Choroid plexus epithelial cell (primary cell): ENCODE data around the gene TGM1.

ENCODE experiments used
- DNase-seq: peaks from one replicate; pipeline ENCODE4 v3.0.0-alpha.2; 2010; ENCODE audit warnings: low read depth
- H3K4me3 ChIP-seq: 2 replicates; pipeline ENCODE4 v1.5.1; 2011; ENCODE audit warnings: low read depth, mild to moderate bottlenecking, control low read depth, low read length, moderate library complexity
- TF ChIP-seq, protein P1 (sequence below): conservative IDR thresholded peaks from 2 replicates; pipeline ENCODE4 v1.5.1; 2011; ENCODE audit warnings: low read depth, mild to moderate bottlenecking, control low read depth, inconsistent platforms, low read length, moderate library complexity

Gene TGM1

DNA sequence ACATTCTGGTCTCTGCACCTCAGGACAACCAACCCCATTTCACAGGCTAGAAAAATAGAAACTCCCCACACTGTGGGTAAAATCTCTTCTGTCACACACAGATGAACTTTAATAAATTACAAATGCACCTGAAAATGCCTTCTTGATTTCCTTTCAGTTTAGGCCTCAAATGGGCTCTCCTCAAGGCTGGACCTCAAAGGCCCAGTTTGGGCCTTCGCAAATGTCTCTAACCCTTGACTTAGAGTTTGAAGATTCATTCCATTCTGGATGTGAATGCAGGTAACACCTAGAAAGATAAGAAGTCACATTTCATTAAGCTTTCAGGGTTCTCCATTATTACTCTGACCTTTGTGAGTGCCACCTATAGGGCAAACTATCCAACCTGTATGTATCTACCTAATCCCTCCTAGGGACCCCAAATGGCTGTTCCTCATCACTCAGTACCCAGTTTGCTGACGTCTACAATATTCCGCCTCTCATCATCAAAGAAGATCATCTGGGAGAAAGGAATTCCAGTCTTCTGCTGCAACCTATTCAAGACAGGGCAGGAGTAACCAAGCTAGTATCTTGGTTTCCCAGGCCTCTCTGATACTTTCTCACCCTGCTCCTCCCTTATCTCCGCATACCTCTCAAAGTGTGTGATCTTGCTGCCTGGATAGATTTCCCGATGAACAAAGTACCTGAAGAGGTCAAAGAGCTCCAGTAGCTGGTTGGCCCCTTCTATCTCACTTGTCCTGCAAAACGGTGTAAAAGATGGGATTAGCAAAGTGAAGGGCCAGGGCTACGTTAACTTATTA, 48.9 kb downstream of the TGM1 start:
- peak overlapping the region; percentile 94 for H3K4me3 ChIP-seq
- no peak for DNase-seq
- TF ChIP-seq, protein P1, sequence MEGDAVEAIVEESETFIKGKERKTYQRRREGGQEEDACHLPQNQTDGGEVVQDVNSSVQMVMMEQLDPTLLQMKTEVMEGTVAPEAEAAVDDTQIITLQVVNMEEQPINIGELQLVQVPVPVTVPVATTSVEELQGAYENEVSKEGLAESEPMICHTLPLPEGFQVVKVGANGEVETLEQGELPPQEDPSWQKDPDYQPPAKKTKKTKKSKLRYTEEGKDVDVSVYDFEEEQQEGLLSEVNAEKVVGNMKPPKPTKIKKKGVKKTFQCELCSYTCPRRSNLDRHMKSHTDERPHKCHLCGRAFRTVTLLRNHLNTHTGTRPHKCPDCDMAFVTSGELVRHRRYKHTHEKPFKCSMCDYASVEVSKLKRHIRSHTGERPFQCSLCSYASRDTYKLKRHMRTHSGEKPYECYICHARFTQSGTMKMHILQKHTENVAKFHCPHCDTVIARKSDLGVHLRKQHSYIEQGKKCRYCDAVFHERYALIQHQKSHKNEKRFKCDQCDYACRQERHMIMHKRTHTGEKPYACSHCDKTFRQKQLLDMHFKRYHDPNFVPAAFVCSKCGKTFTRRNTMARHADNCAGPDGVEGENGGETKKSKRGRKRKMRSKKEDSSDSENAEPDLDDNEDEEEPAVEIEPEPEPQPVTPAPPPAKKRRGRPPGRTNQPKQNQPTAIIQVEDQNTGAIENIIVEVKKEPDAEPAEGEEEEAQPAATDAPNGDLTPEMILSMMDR: no peak

DNA sequence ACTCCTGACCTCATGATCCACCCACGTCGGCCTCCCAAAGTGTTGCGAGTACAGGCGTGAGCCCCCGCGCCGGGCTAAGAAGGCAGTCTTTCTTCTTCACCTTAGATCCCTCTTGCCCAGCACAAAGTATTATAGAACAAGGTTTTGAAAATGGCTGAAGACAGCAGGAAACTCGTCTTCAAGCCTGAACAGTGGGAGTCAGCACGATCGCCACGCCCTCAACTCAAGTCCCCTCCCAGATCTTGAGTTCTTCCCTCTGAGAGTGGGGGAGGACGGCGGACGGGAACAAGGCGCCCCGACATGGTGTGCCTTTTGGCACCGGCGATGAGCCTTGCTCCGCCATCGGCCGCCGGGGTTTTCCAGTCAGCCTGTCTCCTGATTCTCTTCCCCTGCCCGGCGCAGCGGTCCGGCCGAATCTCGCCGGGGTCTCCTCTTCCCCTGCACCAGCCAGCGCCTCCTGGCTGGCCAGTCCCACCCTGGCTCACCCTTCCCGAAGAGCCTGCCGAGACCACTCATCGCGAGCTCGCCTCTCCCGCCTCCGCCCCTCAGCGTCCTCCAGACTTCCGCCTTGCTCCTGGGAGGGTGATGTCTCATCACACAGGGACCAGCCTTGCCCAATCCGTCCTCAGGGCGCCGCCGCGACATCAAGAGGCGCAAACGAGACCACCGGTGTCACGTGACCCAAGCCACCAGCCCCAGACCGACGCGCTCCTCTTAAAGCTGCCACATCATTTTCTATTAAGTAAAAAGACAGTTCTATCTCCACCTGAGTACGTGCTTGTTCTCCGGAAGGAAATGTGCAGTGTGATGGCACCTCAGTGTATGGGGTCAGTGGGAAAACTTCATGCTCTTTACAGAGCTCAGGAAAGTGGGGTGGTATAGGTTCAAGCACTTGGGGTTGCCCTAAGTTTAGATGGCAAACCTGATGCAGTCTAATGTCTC, 49.8 kb downstream of the TGM1 start, which contains the start of gene CHMP4A:
Gene CHMP4A (minus strand): TSS at position 565 of the 942 bp plus-strand sequence. CDS start 49 bp downstream, at position 516.
- peak within 1 kb of the TSS; percentile 94 for H3K4me3 ChIP-seq
- peak; percentile 99 for DNase-seq
- TF ChIP-seq, protein P1: peak; percentile 51

DNA sequence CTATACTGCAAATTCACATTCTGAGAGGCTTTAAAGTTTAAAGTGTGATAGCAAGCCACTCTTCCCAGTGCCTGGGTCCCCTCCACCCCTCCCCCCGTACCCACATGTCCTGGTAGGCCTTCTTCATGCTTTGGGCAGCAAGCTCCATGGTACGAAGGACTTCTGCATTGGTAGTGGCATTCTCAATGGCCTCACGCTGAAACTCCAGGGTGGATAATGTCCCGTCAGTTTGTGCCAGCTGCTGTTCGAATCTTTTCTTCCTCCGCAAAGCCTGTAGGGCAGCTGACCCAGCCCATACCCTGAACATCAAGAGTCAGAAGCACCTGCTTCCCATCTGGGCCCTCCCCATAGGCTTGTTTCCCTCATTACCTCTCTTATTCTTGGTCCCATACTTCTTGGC, 51.7 kb downstream of the TGM1 start:
- H3K4me3 ChIP-seq: no peak overlapping the region
- TF ChIP-seq, protein P1: no peak
- DNase-seq: no peak

- TF ChIP-seq, protein P1: no peak
- DNase-seq: no peak
- no peak overlapping the region for H3K4me3 ChIP-seq
These were observed 55.4 kb downstream of the TGM1 start for GRCh38 chr14:24207625-24208024.

DNA sequence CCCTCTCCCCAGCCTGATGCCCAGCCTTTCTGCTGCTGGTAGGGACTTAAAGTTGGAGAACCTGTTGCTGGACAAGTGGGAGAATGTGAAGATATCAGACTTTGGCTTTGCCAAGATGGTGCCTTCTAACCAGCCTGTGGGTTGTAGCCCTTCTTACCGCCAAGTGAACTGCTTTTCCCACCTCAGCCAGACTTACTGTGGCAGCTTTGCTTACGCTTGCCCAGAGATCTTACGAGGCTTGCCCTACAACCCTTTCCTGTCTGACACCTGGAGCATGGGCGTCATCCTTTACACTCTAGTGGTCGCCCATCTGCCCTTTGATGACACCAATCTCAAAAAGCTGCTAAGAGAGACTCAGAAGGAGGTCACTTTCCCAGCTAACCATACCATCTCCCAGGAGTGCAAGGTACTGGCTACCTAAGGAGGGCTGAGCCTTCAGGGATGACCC, 55.8 kb downstream of the TGM1 start:
- TF ChIP-seq, protein P1: no peak
- H3K4me3 ChIP-seq: no peak overlapping the region
- no peak for DNase-seq

- no peak overlapping the region for H3K4me3 ChIP-seq
- no peak for DNase-seq
- TF ChIP-seq, protein P1: no peak
These were observed 56.5 kb downstream of the TGM1 start for GRCh38 chr14:24206260-24207103.
